GM12878 (cell line): ENCODE data around the gene TARM1. TPM values are rescaled to one million over a fixed set of nuclear protein-coding genes. Genes with fewer than 3 reads are reported as not detected.

Experiments used
- EED ChIP-seq: sonication (generic); IDR thresholded peaks from 2 replicates; pipeline ENCODE4 v1.6.1; 2016; ENCODE audit warnings: antibody characterized with exemption, low read depth
- HSF1 ChIP-seq: fragments of 150-350 bp; IDR thresholded peaks from 2 replicates; pipeline ENCODE4 v1.6.1; 2014; ENCODE audit warnings: mild to moderate bottlenecking, low read depth, low read length
- IRF4 ChIP-seq: IDR thresholded peaks from 2 replicates; pipeline ENCODE4 v1.6.1; 2011; ENCODE audit warnings: low read depth, low read length
- NRF1 ChIP-seq: conservative IDR thresholded peaks from 2 replicates; pipeline ENCODE4 v1.6.1; 2011; ENCODE audit warnings: mild to moderate bottlenecking, low read depth, low read length, improper control_type of control experiment
- STAT3 ChIP-seq: IDR thresholded peaks from 2 replicates; pipeline ENCODE4 v1.6.1; 2011; ENCODE audit warnings: low read depth, low read length, improper control_type of control experiment
- polyA plus RNA-seq, 11 experiments: library from polyadenylated mRNA; depleted of rRNA in 4 of 11; unstranded in 6 of 11; stranded (reverse) in 5 of 11; fragments of >200 nt; fragmentation: Nextera tagmentation in 4 of 11; fragmentation: Illumina TruSeq in 1 of 11; extraction: Ambion mirVana in 4 of 11; extraction: Trizol in 1 of 11; gene quantifications; 1 replicate in 1 of 11; 2 replicates in 10 of 11; pipeline versions ENCODE4 v1.2.1 to v1.2.3, GENCODE V29; 2011 to 2016; ENCODE audit warnings: inconsistent platforms in 2 of 11, missing spikeins in 2 of 11, low read depth in 1 of 11
- total RNA-seq, 4 experiments: library from RNA; depleted of rRNA in 3 of 4; stranded (reverse); fragments of >200 nt in 3 of 4; fragmentation: Illumina TruSeq in 1 of 4; extraction: Trizol in 1 of 4; gene quantifications; 2 replicates each; pipeline versions ENCODE4 v1.2.1 to v1.2.3, GENCODE V29; 2013 to 2021
- TF ChIP-seq, protein P1 (sequence below): IDR thresholded peaks from 2 replicates; pipeline ENCODE4 v1.6.1; 2011; ENCODE audit warnings: borderline replicate concordance, low read depth, mild to moderate bottlenecking, moderate library complexity, low read length; ENCODE audit not compliant: insufficient read depth, poor library complexity, severe bottlenecking
- TF ChIP-seq, protein P2 (sequence below): fragments of 450-650 bp; IDR thresholded peaks from 2 replicates; pipeline ENCODE4 v1.6.1; 2017; ENCODE audit warnings: borderline replicate concordance
- TF ChIP-seq, protein P3 (sequence below): IDR thresholded peaks from 2 replicates; pipeline ENCODE4 v1.6.1; 2012; ENCODE audit warnings: low read depth, low read length, improper control_type of control experiment

The TARM1 gene
- total and polyA plus RNA-seq, 10 of the 15 experiments (the other 5 are each of a cell fraction or from before 2014, with no cell fraction given), result not detected

DNA sequence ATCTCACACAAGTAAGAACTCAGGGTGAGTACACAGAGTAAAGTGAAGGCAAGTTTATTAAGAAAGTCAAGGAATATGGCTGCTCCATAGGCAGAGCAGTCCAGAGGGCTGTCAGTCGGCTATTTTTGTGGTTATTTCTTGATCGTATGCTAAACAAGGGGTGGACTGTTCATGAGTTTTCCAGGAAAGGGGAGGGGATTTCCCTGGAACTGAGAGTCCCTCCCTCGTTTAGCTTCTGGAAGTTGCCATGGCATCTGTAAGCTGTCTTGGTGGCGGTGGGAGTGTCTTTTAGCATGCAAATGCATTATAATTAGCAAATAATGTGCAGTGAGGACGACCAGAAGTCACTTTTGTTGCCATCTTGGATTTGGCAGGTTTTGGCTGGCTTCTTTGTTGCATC lies 11.7 kb downstream of the TARM1 start (continued):
- TF ChIP-seq HSF1 (no peak), EED (no peak), STAT3 (no peak), IRF4 (no peak), NRF1 (no peak)
- TF ChIP-seq, protein P1, sequence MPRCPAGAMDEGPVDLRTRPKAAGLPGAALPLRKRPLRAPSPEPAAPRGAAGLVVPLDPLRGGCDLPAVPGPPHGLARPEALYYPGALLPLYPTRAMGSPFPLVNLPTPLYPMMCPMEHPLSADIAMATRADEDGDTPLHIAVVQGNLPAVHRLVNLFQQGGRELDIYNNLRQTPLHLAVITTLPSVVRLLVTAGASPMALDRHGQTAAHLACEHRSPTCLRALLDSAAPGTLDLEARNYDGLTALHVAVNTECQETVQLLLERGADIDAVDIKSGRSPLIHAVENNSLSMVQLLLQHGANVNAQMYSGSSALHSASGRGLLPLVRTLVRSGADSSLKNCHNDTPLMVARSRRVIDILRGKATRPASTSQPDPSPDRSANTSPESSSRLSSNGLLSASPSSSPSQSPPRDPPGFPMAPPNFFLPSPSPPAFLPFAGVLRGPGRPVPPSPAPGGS, result no peak
- TF ChIP-seq, protein P2, sequence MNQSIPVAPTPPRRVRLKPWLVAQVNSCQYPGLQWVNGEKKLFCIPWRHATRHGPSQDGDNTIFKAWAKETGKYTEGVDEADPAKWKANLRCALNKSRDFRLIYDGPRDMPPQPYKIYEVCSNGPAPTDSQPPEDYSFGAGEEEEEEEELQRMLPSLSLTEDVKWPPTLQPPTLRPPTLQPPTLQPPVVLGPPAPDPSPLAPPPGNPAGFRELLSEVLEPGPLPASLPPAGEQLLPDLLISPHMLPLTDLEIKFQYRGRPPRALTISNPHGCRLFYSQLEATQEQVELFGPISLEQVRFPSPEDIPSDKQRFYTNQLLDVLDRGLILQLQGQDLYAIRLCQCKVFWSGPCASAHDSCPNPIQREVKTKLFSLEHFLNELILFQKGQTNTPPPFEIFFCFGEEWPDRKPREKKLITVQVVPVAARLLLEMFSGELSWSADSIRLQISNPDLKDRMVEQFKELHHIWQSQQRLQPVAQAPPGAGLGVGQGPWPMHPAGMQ, result no peak
- TF ChIP-seq, protein P3, sequence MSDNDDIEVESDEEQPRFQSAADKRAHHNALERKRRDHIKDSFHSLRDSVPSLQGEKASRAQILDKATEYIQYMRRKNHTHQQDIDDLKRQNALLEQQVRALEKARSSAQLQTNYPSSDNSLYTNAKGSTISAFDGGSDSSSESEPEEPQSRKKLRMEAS, result no peak
